HG02610 (cell line): Measurements from ENCODE around the gene ARHGAP12.

Experiments
- ATAC-seq: cut with Tn5 transposase; IDR thresholded peaks from one replicate; pipeline ENCODE4 v1.9.1; 2021; ENCODE audit warnings: mild to moderate bottlenecking, moderate library complexity; ENCODE audit not compliant: unreplicated experiment

ARHGAP12 gene

DNA sequence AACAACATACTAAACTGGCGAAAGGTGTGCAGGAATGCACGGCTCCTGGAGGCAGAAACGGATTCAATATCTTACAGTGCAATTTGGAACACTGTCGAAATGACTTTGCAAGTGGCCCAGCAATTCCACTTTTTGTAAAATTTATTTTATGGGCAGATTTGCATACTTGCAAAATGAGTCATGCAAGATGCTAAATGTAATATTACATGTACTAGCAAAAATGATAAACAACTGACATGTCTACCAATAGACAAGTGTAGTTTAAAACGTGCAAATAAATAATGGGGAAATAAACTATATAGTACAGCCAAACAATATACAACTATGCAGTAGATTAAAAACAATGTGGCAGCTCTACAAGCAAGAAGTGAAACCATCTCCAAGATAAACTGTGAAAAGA is 97.7 kb downstream of the ARHGAP12 start:
- ATAC-seq, result no peak

DNA sequence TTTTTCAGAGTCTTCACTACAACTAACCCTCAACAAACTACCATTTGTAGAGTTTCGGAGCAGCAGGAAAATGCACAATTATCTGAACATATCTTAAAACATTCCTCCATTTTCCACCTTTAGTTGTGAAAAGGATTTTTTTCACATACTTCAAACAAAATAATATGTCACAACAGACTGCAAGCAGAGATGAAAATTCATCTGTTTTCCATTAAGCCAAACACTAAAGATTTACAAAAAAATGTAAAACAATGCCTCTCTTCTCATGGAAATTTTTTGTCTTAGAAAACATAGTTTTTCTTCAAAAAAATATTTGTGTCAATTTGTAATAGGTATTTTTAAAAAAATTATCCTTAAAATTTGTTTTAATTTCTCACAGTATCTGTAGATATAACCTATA is 98.9 kb downstream of the ARHGAP12 start:
- no peak for ATAC-seq

DNA sequence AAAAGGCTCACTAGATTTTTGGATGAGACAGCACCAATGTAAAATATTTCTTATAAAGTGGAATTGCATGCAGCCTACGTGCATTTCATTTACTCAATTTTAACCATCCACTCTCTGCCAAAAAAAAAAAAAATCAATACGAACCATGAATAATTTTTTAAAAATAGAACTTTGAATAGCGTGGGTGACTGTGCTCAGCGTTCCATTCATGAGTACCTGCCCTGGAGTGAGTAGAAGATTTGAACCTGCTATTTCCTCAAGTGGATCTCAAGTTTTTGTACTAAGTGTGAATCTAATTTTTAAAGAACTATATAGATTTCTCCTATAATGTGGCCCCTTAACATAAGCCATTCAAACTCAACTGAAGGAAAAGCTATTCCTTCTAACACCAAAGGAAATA is 105.3 kb downstream of the ARHGAP12 start:
- ATAC-seq, result no peak

DNA sequence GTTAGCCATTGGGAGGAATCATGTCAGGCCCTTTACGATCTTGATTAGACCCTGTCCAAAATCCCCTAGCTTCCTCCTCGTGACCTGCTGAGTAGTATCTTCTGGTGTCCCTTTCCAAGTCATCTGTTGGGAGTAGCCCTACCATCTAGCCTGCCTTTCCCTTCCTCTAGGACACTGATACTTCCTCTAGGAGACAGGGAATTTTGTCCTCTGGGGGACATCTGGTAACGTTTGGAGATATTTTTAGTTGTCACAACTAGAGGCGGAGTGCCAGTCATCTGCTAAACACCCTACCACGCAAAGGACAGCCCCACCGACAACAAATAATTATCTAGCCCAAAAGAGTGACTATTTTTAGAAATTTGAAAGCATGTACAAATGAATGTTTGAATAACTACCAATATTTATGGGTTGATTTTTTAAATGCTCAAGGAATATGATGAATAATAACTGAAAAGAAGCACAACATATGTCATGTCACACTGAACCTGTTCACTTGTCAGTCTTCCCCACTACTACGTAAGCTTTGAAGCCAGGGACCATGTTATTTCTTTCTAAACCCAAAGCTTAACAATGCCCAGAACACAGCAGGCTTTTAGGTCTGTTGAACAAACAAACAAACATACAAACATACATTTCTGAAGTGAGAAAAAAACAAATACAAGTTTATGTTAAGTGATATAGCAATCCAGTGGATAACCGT is 105.9 kb downstream of the ARHGAP12 start:
- no peak for ATAC-seq

DNA sequence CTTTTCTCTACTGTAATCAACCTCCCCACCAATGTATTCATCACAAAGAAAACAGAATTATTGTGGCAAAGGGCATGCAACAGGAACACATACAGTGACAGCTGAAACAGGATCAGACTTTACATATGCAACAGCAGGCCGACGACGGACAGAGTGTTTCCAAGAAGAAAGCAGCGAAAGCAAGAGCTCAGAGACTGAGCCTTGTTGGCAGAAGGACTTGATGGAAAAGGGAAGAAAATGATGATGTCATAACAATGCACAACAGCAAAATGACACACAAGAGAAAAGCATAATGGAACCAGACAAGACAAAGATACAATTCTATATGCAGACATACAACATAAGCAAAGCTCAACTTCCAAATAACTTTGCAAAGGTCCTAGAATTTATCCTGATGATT is 106.5 kb downstream of the ARHGAP12 start:
- ATAC-seq, result no peak

DNA sequence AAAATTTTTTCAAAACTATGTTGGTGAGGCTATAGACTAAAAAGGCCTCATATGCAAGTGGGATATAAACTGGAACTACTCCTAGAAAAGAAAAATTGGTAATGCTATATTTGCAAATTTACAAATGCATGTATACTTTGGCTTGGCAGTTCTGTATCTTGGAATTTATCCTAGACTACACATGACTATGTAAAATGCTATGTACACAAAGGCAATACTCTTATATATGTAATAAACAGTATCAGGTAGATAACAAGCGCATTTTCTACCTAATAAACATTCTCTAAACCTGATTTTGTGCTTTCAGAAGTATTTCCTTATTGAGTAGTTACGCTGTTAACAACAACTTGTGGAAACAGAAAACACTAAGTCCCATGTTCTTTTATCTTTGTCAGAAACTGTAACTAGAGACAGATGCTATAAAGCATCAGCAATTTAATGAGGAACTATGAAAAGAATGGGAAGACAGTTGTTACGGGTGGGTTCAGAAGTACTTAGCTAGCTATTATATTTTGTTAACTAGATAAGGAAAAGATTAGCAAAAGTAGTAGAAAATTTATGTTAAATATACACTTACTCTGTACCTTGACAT is 107.8 kb downstream of the ARHGAP12 start:
- ATAC-seq, result no peak

DNA sequence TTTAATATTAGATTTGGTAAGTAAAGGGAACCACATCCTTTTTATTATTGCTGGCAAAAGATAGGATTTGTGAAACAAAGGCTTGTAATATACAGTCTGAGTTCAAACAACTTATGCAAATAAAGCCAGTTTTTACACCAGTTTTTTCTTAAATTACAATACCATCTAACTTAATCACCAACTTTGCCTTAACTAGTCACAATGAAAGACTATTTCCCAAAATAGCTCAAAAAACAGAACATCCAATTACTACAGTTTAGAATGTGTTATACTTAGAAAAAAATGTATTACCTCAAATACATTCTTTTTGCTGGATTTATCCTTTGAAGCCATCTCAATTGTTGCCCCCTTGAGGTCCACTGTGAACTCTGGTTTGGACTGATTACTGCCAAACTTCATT is 108.5 kb downstream of the ARHGAP12 start:
- no peak for ATAC-seq

DNA sequence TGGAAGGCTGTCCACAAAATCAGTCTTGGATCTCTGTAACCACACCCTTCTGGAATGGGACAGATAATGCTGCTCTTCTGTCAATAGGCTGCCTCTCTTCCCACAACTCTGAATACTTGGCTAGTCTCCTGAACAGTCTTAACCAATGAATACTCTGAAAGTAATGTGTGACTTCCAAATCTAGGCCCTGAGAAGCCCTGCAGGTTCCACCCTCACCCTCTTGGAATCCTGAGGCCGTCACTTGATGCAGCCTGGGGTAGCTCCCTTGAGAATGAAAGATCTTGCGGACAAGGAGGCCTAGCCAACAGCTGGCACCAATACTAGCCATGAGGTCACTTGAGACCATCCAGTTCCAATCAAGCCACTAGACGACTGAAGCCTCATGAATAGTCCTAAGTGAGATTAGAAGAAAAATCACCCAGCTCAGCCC is 109.2 kb downstream of the ARHGAP12 start:
- ATAC-seq, result no peak

DNA sequence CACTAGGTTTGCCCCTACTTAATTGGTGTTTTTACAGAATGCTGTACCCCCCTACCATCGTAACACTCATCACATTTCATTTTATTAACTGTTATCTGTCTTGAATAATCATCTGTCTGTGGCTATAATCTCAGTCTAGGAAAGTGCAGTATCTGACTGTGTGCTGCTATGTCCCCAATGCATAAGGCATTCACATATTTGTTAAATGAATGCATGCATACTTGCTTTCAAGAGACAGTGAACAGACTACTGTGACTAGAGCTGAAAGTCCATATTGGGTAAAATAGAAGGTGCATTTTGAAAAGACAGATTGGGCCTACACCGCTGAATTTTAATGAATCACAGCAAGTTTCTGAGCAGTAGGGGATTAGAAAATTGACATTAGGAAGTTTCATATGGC is 112.3 kb downstream of the ARHGAP12 start:
- ATAC-seq, result no peak

DNA sequence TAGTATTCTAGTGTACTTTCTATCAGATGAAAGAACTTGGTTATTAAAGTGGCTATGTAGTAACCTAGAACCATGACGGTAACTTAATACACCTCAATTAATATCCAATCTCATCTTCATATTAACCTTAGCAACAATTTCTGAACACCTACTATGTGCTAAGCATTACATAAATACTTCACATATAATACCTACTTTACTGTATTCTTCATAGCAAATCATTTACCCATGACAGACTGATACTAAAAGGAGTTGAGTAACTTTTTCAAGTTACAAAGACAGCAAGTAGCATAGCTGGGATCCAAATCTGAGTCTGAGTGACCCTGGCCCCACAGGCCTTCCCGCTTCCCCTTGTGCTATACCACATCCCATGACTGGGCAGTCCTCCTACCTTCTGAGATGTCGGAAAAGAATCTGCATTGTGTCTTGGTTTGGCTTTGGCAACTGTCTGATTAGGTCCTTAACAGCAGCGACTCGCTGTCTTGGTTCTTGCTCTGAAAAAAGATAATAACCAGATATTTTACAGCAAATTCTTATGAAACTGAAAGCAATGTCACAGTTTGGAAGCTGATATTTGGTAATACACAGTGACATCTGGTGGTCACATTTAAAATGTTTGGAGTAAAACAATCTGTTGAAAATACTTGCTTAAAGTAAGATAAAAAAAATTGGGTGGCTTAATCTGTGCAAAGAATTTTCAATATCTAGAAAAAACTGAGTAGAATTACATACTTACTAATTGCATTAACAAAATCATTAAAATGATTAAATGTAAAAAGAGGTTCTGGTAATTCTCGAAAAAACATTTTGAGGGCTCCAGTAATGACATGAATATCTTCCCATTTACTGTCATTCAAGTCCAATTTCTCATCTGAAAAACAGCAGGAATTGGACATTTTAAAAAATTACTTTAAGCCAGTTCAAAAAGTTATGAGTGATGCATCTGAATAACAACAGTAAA is 120.1 kb downstream of the ARHGAP12 start:
- peak; percentile 57 for ATAC-seq

DNA sequence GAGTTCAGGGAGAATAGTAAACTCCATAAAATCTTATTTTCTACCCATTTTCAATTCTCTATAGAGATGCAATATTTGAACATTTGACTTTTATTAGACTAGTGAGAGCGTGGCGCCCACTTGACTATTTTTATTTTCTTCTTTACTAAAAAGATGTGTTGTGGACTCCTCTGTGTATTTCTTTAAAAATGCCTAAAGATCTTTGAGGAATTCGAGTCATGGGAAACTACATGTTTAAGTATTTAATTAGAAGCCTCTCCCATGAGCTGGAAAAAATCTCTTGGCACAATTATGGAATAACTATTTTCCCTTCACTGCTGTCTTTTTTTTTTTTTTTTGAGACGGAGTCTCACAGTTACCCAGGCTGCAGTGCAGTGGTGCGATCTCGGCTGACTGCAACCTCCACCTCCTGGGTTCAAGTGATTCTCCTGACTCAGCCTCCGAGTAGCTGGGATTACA is 124.2 kb downstream of the ARHGAP12 start:
- no peak for ATAC-seq

DNA sequence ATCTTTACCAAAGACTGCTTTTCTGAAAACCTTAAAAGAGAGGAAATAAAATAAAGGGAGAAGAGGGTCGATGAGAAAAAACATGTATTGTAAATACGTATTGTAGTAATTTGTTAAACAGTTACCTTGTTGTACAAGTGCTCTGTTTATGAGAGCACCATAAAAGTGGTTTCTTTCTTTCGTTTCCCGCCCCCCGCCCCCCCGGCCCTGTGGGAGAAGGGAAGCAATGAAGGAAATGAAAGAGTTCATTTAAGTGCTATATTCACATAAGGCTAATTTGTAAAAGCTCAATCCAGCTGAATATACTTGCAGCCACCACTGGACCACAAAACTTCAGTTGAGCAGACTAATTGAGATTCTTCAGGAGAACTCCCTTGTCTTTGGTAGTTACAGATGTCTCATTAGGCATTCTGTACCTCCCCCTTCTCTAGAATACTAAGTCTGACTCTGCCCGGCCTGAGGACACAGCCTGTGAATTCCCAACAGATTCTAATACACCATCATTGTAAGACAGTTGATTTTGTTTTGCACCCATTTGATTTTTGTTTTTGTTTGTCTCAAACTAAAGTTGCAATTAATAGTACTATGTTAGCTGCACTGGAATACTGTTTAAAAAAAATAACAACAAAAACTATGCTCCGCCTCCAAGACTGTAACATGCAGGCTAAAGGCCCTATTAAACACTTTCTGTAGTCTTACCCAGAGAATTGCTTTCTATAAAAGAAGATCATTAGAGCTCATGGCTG is 124.9 kb downstream of the ARHGAP12 start:
- ATAC-seq, result no peak

DNA sequence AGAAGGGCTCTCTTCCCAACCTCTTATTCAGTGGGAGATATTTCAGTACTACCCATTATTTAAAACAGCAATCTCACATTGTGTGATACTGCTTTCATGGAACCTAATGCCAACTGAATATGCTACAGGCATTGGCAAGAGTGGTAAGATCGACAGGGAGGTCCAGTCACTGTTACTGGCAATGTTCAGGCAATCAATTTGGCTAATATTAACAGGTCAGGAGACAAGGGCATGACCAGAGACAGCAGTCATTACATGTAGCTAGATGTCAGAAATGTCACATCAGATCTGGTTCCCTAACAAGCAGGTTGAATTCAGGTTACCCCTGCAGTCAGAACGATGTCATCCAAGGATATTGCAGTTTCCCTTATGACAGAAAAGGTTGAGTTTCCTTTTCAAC is 129.4 kb downstream of the ARHGAP12 start:
- no peak for ATAC-seq

DNA sequence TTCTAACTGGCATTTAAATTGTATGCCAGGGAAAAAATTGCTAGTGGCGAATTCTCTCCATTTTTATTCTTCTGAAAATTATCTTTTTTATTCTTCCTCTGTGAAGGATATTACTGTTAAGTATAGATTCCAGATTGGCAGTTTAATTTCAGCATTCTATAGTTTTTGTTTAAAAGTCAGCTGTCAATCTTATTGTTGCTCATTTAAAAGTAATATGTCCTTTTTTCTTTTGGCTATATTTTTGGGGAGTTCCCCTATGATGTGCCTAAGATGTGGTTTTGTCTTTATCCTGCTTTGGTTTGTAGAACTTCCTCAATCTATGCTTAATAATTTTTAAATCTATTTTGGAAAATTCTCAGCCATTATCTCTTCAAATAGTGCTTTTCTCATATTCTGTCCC is 135.9 kb downstream of the ARHGAP12 start:
- ATAC-seq, result no peak

DNA sequence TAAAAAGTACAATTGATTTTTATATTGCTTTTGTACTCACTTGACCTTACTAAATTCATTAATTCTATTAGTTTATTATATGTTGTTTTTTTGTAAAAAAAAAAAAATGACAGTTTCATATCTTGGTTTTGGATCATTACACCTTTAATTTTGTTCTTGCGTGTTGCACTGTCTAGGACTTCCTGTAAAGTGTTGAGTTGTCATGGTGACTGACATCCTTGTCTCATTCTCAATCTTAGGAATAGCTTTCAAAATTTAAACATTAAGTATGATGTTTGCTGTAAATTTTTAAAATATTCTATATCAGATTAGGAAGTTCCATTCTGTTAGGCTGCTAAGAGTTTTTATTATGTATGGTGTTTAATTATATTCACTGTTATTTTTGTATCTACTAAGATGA is 139.1 kb downstream of the ARHGAP12 start:
- ATAC-seq, result no peak

DNA sequence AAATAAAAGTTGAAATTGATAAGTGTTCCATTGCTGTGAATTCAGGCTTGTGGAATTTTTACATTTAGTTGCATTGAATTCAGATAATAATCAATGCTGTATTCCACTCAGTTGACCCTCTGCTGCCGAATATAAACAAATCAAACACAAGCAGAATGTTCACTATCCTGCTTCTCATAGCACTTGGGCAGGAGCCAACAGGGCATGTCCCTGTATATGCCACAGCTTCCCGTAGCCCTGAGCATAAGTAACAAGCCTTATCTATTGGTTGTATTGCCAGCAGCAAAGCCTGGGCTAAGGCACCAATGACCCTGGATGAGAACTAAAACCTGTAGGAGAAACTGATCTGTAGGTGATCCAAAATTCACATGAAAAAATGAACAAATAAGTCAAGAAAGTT is 145.9 kb downstream of the ARHGAP12 start:
- ATAC-seq, result no peak

DNA sequence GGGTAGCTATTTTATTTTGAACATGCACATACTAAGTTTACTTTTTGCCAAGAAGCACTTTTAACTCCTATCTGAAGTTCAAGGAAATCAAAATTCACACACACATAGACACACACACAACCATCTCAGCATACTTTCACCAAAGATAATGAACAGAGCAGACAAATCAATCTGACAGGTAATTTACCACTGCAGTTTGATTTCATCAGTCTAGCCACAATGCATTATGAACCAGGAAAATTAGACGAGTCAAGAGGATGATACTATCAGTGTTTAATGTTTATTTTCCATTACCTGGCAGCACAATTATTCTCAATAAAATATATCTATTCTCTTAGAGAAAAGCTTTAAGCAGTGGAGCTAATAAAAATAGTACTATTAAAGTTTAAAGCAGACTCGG is 147.9 kb downstream of the ARHGAP12 start:
- no peak for ATAC-seq

DNA sequence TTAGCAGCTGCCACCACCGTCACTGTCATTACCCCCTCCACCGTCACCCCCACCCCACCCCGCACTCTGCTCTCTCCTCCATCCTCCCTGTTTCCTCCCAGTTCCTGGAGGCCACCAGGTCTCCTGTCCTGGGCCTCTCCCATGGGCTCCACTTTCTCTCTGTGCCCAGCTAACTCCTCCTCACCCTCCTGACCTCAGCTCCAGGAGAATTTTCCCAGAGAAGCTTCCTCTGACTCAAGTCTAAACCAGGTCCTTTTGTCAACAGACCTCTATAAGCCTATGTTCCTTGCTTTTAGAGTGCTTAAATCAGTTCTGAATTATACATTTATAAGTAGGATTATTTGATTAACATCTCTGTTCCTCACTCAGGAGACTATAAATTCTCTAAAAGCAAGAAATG is 150.0 kb downstream of the ARHGAP12 start:
- ATAC-seq, result no peak

DNA sequence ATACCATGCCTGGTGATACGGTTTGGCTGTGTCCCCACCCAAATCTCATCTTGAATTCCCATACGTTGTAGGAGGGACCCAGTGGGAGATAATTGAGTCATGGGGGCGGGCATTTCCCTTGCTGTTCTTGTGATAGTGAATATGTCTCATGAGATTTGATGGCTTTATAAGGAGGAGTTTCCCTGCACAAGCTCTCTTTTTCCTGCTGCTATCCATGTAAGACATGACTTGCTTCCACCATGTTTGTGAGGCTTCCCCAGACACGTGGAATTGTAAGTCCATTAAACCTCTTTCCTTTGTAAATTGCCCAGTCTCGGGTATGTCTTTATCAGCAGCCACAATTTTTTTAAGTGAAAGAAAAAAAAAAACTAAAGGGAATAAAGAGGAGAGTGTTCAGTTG is 152.5 kb downstream of the ARHGAP12 start:
- no peak for ATAC-seq

DNA sequence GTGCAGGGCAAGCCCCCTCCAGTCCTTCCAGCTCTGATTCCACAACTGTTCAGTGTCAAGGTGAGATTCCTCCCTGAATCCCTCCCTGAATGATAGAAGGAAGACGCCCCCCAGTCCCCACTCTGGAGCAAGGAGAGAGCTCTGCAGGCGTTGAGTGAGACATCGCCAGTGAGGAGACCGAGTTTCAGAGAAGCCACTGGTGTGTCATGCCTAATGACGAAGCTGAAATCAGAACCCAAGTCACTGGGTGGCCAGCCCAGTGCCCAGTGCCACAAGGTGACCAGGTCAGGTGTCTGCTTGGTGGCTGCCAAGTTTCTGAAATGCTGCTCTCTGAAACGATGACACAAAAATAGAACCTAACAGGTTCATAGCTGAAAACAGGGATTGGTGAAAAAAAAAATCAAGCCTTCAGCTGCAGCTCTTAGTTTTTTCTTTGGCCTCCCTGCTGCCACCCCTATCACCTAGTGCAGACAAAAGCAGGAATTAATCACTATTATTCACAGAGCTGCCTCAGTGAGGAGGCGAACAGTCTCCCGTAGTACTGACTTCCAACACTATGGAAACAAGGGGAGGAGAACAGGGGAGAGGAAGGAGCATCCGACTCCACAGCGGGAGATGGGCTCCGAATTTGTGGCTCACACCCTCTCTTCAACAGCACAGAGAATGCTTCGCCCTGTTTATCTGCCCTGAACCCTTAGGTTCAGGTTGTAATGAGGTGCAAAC is 153.5 kb downstream of the ARHGAP12 start:
- no peak for ATAC-seq
